ENCODE measurements around the gene JUND.

Gene JUND

DNA sequence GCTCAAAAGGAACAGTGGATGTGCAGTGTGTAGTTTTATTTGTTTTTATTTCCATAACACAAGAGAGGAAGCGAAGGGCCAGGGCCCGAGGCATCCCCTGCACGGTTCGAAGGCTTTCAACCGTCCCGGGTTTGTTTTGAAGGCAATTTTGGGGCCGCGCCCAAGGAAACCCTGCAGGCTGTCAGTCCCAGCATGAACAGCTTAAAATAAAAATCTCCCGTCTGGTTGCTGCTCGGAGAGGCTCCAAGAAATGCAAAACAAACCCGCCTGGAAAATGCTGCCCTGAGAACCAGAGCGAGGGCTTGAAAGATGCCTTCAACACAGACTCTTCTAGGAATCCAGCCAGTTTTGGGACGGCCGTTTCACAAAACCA, 25.5 kb upstream of the JUND start:
- Histone ChIP-seq H3K9me3 (ENCODE audit: severe bottlenecking) (no peaks in the 10 kb centered on the region), H3K27me3 (ENCODE audit: insufficient read depth, low read depth, severe bottlenecking) (no peaks in the 10 kb centered on the region), H3K27ac (no peak overlapping the region), H3K4me3 (ENCODE audit: low read depth, low read length) (no peak overlapping the region), H3K36me3 (peaks cover 60% of the 10 kb centered on the region)
- no peak for DNase-seq
- TF ChIP-seq CTCF (IDR thresholded peaks at IDR 0.05; ENCODE audit: low read depth, low read length) = no peak

DNA sequence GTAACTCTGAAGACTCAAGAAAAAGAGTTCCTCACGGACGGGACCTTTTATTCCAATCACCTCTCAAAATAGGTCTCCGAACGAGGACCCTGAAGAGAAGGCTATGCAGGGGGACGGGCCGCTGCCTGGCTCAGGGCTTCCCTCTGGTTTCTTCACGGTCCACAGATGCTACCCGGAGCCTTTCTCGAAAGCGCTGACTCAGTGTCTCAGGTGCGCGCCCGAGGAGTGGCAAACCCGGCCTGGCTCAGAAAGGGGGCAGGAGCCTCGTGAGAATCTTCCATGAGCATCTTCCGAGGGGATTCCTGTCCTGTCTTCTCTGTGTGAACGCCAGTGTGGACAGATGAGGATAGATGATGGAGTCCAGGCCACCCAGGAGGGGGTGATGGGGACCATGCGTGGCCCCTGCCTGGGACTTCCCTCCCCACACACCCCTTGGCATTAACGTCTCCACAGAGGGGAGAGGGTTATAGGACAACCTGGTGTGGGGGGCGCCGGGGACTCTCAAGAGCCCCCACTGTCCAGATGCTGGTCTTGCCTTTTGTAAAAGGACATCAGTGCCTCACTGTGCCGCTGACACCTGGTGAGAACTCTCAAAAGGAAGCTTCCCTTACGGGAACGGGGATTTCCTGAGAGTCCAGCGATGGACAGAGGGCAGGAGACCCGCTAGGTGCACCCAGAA, 24.9 kb upstream of the JUND start:
- no peak overlapping the region for H3K4me3 ChIP-seq (ENCODE audit: low read depth, low read length)
- no peak for DNase-seq
- no peaks in the 10 kb centered on the region for H3K27me3 ChIP-seq (ENCODE audit: insufficient read depth, low read depth, severe bottlenecking)
- no peak overlapping the region for H3K27ac ChIP-seq
- H3K36me3 ChIP-seq = peaks cover 55% of the 10 kb centered on the region
- H3K9me3 ChIP-seq (ENCODE audit: severe bottlenecking) = no peaks in the 10 kb centered on the region
- no peak for TF ChIP-seq CTCF (IDR thresholded peaks at IDR 0.05; ENCODE audit: low read depth, low read length)

DNA sequence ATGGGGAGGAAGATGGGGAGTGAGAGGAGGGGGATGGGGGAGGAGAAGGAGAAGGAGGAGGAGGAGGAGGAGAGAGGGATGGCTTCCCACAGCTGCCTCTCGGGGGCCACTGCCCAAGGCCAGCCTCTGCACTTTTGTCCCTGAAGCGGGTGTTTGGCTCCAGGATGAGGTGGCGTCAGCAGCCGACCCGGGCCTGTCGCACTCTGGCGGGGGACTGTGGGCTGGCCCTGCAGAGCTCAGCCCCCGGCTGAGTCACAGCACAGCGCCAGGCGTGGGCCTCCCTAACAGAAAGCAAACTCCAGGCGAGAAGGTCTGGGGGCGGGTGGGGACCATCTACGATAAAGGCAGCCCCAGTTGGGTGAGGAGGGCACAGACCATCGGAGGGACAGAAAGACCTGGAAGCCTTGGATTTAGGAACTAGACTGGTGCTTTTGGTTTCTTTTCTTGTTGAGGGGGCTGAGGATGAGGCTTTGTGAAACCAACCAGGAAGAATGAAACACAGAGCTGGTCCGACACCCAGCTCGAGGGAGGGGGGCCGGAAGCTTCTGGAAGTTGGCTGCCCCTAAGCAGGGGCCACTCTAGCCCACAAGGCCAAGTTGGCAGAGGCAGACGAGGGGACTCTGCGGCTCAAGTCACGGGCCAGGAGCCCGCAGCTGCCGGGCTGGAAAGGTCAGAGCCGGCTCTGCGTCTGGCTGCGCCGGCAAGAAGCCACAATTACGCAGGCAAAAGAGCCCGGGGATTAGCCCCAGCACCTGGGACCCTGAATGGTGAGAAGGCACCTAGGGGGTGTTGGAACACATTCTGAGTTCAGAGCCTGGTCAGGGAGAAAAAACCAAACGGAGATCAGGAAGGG, 23.3 kb upstream of the JUND start:
- H3K27ac ChIP-seq = peak overlapping the region; percentile 90
- DNase-seq = peak; percentile 68
- H3K9me3 ChIP-seq (ENCODE audit: severe bottlenecking) = no peaks in the 10 kb centered on the region
- peaks cover 38% of the 10 kb centered on the region for H3K36me3 ChIP-seq
- H3K4me3 ChIP-seq (ENCODE audit: low read depth, low read length) = peak overlapping the region; percentile 34
- TF ChIP-seq CTCF (IDR thresholded peaks at IDR 0.05; ENCODE audit: low read depth, low read length) = no peak
- no peaks in the 10 kb centered on the region for H3K27me3 ChIP-seq (ENCODE audit: insufficient read depth, low read depth, severe bottlenecking)

- DNase-seq = peak; percentile 72
- peaks cover 33% of the 10 kb centered on the region for H3K36me3 ChIP-seq
- peak overlapping the region; percentile 34; the same call in 1 of the 2 replicates for H3K4me3 ChIP-seq (ENCODE audit: low read depth, low read length)
- H3K27ac ChIP-seq = peak overlapping the region; percentile 90
- no peaks in the 10 kb centered on the region for H3K9me3 ChIP-seq (ENCODE audit: severe bottlenecking)
- no peak for TF ChIP-seq CTCF (IDR thresholded peaks at IDR 0.05; ENCODE audit: low read depth, low read length)
- no peaks in the 10 kb centered on the region for H3K27me3 ChIP-seq (ENCODE audit: insufficient read depth, low read depth, severe bottlenecking)
Observed at GRCh38 chr19:18304208-18304457, 22.7 kb upstream of the JUND start.

- no peak for TF ChIP-seq CTCF (IDR thresholded peaks at IDR 0.05; ENCODE audit: low read depth, low read length)
- DNase-seq = no peak
- H3K27me3 ChIP-seq (ENCODE audit: insufficient read depth, low read depth, severe bottlenecking) = no peaks in the 10 kb centered on the region
- H3K9me3 ChIP-seq (ENCODE audit: severe bottlenecking) = no peaks in the 10 kb centered on the region
- H3K4me3 ChIP-seq (ENCODE audit: low read depth, low read length) = no peak overlapping the region
- H3K27ac ChIP-seq = no peak overlapping the region
- peaks cover 13% of the 10 kb centered on the region for H3K36me3 ChIP-seq
Observed at GRCh38 chr19:18301718-18302111, 20.3 kb upstream of the JUND start.
